ENCODE measurements around the gene MAN1A2. TPM values are rescaled to one million over a fixed set of nuclear protein-coding genes. Genes with fewer than 3 reads are reported as not detected.

MAN1A2 gene
- total and polyA plus RNA-seq, 2 experiments from 2014 or later: 20.6 to 30.0 TPM

DNA sequence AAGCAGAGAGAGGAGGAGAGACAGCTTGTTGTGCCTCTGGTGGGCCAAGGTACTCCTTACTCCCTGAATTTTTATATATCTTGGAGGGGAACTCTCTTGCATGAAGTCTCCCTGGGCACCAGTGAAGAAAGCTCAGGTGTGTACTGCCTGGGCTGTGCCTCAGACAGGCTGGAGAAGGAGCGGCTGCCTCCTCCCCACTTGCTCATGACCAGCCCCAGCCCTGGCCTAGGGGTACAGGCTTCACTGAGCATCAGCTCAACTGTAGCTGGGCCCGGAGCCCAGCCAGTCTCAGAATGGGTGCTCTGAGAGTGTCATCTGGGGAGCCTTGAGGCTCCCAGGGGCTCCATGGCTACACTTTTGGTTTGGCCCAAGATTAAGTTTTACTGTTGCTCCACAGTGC is 193.8 kb downstream of the MAN1A2 start:
- no peaks in the 10 kb centered on the region for H3K4me1 ChIP-seq (ENCODE audit: low read depth)
- H3K27me3 ChIP-seq: no peaks in the 10 kb centered on the region
- no peak for DNase-seq (ENCODE audit: low read depth in 1 of 2, low spot score in 1 of 2)
- H3K4me3 ChIP-seq: no peak overlapping the region
- H3K9me3 ChIP-seq (ENCODE audit: low read depth): no peaks in the 10 kb centered on the region
- H3K36me3 ChIP-seq: no peaks in the 10 kb centered on the region
- no peak overlapping the region for H3K27ac ChIP-seq
- no peak for TF ChIP-seq CTCF (IDR thresholded peaks at IDR 0.05; ENCODE audit: low read depth, low read length)

- no peak for DNase-seq (ENCODE audit: low read depth in 1 of 2, low spot score in 1 of 2)
- H3K4me3 ChIP-seq: no peak overlapping the region
- no peak for TF ChIP-seq CTCF (IDR thresholded peaks at IDR 0.05; ENCODE audit: low read depth, low read length)
- H3K4me1 ChIP-seq (ENCODE audit: low read depth): no peaks in the 10 kb centered on the region
- H3K36me3 ChIP-seq: no peaks in the 10 kb centered on the region
- no peak overlapping the region for H3K27ac ChIP-seq
- H3K9me3 ChIP-seq (ENCODE audit: low read depth): no peaks in the 10 kb centered on the region
- no peaks in the 10 kb centered on the region for H3K27me3 ChIP-seq
Measured at GRCh38 chr1:117561551-117561950, 194.3 kb downstream of the MAN1A2 start.

GRCh38 chr1:117562581-117563491 is 195.6 kb downstream of the MAN1A2 start:
- DNase-seq (ENCODE audit: low read depth in 1 of 2, low spot score in 1 of 2): no peak
- no peak overlapping the region for H3K27ac ChIP-seq
- TF ChIP-seq CTCF (IDR thresholded peaks at IDR 0.05; ENCODE audit: low read depth, low read length): no peak
- no peaks in the 10 kb centered on the region for H3K27me3 ChIP-seq
- H3K9me3 ChIP-seq (ENCODE audit: low read depth): no peaks in the 10 kb centered on the region
- H3K4me3 ChIP-seq: no peak overlapping the region
- H3K36me3 ChIP-seq: no peaks in the 10 kb centered on the region
- no peaks in the 10 kb centered on the region for H3K4me1 ChIP-seq (ENCODE audit: low read depth)

GRCh38 chr1:117563492-117563875 is 196.2 kb downstream of the MAN1A2 start:
- DNase-seq (ENCODE audit: low read depth in 1 of 2, low spot score in 1 of 2): no peak
- TF ChIP-seq CTCF (IDR thresholded peaks at IDR 0.05; ENCODE audit: low read depth, low read length): no peak
- Histone ChIP-seq H3K27me3 (no peaks in the 10 kb centered on the region), H3K9me3 (ENCODE audit: low read depth) (no peaks in the 10 kb centered on the region), H3K27ac (no peak overlapping the region), H3K4me1 (ENCODE audit: low read depth) (no peaks in the 10 kb centered on the region), H3K4me3 (no peak overlapping the region), H3K36me3 (no peaks in the 10 kb centered on the region)

- no peak overlapping the region for H3K4me3 ChIP-seq
- TF ChIP-seq CTCF (IDR thresholded peaks at IDR 0.05; ENCODE audit: low read depth, low read length): no peak
- no peaks in the 10 kb centered on the region for H3K36me3 ChIP-seq
- no peaks in the 10 kb centered on the region for H3K9me3 ChIP-seq (ENCODE audit: low read depth)
- no peaks in the 10 kb centered on the region for H3K27me3 ChIP-seq
- H3K4me1 ChIP-seq (ENCODE audit: low read depth): no peaks in the 10 kb centered on the region
- no peak overlapping the region for H3K27ac ChIP-seq
- DNase-seq (ENCODE audit: low read depth in 1 of 2, low spot score in 1 of 2): no peak
Measured at GRCh38 chr1:117564227-117565075, 197.2 kb downstream of the MAN1A2 start.

Measured in cardiac muscle cell (in vitro differentiated cells and primary cell).